ENCODE results near the gene UBE2QL1.

The UBE2QL1 gene

GRCh38 chr5:6412811-6413210, 35.8 kb upstream of the UBE2QL1 start:
- no peak for DNase-seq (ENCODE audit: low read depth)
- no peak for TF ChIP-seq CTCF (IDR thresholded peaks at IDR 0.05; ENCODE audit: insufficient read depth, low read depth, low read length, missing control alignments)
- no peak overlapping the region for H3K4me3 ChIP-seq (ENCODE audit: low read length)

GRCh38 chr5:6417657-6418056, 31.0 kb upstream of the UBE2QL1 start:
- no peak for DNase-seq (ENCODE audit: low read depth)
- H3K4me3 ChIP-seq (ENCODE audit: low read length), result no peak overlapping the region
- no peak for TF ChIP-seq CTCF (IDR thresholded peaks at IDR 0.05; ENCODE audit: insufficient read depth, low read depth, low read length, missing control alignments)

DNA sequence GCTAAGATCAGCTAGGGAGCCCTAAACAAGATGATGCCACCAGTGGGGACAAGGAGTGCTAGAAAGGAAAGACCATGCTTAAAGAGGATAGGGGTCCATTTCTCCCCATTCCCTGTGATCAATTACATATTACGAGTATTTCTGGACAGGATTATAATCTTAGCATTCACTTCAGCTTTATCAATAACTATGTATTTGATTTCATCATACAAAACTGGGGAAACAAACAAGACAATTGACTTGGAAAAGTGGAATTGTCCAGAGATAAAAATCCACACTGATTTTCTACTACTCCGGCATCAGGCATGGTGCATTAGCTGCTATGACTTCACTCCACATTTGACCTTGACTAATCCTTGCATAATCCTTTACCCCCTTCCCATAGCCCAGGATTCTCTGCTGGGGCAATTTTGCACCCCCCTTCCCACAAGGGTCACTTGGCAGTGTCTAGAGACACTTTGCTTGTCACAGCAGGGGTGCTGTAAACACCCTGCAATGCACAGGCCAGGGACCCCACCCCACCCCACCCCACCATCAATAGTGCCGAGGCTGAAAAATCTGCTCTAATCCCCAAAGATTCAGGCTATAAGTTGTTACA, 29.9 kb upstream of the UBE2QL1 start:
- DNase-seq (ENCODE audit: low read depth), result no peak
- no peak for TF ChIP-seq CTCF (IDR thresholded peaks at IDR 0.05; ENCODE audit: insufficient read depth, low read depth, low read length, missing control alignments)
- no peak overlapping the region for H3K4me3 ChIP-seq (ENCODE audit: low read length)

- H3K4me3 ChIP-seq (ENCODE audit: low read length), result no peak overlapping the region
- DNase-seq (ENCODE audit: low read depth), result peak; percentile 73
- no peak for TF ChIP-seq CTCF (IDR thresholded peaks at IDR 0.05; ENCODE audit: insufficient read depth, low read depth, low read length, missing control alignments)
Measured at GRCh38 chr5:6419340-6419852, 29.3 kb upstream of the UBE2QL1 start.

DNA sequence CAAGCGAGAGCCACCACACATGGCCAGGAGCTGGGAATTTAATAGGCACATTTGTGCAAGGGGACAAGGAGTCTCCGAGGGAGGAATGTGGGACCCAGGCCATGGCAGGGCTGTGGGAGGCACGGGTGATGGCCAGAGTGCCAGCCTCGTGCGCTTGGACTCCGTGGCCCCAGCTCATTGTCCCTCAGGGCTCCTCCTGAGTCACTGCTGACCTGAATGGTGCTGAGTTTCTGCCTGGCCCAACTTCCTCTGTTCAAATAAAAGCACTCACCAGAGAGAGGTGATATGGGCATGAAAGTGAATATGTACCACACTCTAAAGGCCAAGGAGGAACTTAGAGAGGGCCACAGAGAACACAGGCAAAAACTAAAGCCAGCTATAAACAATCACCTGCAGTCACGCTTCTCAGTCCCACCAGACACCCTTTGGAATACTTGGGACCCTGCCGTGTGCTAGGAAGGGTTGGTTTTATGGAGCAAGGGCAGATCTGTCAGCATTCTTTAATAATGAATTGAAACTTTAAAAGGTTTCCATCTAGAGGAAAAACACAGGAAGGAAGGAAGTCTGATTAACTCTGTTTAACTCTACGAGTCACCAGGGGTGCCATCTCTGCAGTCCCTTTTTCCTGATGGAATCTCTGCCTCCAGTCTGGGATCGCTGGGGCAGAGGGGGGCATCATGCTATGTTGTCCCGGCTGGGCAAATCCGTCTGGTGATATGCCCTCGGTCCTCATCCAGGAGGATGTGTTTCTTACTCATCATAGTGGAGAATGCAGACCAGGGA, 25.1 kb upstream of the UBE2QL1 start:
- no peak for TF ChIP-seq CTCF (IDR thresholded peaks at IDR 0.05; ENCODE audit: insufficient read depth, low read depth, low read length, missing control alignments)
- DNase-seq (ENCODE audit: low read depth), result no peak
- no peak overlapping the region for H3K4me3 ChIP-seq (ENCODE audit: low read length)

DNA sequence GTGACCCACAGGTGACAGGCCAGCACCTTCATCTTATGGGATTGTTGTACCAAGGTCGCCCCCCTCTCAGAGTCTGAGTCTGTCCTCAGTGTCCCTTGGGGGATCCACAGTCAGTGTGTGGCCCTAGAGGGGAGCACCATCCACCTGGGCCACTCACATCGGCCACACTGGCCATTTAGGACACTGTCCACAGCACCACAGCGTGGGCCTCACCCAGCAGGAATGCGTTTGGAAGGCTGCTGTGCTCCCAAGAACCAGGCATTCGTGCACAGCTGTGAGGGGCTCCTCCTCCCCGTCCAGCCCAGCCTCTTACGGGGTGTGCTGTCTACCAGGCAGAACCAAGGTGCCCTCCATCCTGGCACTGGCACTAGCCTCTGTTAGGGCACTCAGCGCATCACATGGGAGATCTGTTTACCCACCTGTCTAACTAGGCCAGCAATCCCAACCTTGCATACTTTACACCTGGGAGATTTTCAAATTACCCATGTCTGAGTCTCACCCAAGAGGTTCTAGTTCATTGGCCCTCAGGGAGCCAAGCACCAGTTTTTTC, 24.5 kb upstream of the UBE2QL1 start:
- no peak overlapping the region for H3K4me3 ChIP-seq (ENCODE audit: low read length)
- no peak for DNase-seq (ENCODE audit: low read depth)
- no peak for TF ChIP-seq CTCF (IDR thresholded peaks at IDR 0.05; ENCODE audit: insufficient read depth, low read depth, low read length, missing control alignments)
